22Rv1 (cell line): ENCODE results near the gene SEPTIN1.

Source experiments
- H3K27ac ChIP-seq: fragments of 450-650 bp; 2 replicates; pipeline ENCODE4 v1.5.1; 2017
- ZFX ChIP-seq: fragments of 450-650 bp; IDR thresholded peaks from 2 replicates; pipeline ENCODE4 v1.6.1; 2017; ENCODE audit warnings: antibody characterized with exemption, borderline replicate concordance
- TF ChIP-seq, protein P1 (sequence below): fragments of 450-650 bp; IDR thresholded peaks from 2 replicates; pipeline ENCODE4 v1.5.1; 2017; ENCODE audit warnings: mild to moderate bottlenecking

The SEPTIN1 gene

DNA sequence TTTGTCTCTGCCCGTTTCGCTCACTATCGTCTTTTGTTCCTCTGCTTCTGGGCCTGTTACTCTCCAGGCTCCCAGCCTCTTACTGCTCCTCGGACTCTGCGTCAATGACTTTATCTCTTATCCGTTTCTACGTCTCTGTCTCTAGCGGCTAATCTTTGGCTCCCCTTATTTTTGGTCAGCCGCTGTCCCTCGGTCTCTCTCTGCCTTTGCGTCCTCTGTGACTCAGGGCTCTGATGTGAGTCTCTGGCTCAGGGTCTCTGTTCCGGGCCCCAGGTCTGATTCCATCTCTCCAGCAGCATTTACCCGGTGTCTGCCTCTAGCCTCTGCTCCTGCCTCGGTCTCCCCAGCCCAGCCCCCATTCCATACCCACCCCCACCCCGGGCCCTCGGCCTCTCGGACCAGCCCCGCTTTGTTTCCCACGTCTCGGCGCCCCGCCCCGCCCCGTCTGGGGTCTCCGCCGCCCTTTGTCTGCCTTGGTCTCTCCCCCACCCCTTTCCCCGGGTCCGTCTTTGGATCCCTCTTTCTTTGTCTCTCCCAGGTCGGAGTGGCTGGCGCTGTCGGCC is 12.3 kb upstream of the SEPTIN1 start:
- no peak for TF ChIP-seq ZFX
- TF ChIP-seq, protein P1, sequence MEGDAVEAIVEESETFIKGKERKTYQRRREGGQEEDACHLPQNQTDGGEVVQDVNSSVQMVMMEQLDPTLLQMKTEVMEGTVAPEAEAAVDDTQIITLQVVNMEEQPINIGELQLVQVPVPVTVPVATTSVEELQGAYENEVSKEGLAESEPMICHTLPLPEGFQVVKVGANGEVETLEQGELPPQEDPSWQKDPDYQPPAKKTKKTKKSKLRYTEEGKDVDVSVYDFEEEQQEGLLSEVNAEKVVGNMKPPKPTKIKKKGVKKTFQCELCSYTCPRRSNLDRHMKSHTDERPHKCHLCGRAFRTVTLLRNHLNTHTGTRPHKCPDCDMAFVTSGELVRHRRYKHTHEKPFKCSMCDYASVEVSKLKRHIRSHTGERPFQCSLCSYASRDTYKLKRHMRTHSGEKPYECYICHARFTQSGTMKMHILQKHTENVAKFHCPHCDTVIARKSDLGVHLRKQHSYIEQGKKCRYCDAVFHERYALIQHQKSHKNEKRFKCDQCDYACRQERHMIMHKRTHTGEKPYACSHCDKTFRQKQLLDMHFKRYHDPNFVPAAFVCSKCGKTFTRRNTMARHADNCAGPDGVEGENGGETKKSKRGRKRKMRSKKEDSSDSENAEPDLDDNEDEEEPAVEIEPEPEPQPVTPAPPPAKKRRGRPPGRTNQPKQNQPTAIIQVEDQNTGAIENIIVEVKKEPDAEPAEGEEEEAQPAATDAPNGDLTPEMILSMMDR, result no peak
- peak overlapping the region; percentile 97 for H3K27ac ChIP-seq

DNA sequence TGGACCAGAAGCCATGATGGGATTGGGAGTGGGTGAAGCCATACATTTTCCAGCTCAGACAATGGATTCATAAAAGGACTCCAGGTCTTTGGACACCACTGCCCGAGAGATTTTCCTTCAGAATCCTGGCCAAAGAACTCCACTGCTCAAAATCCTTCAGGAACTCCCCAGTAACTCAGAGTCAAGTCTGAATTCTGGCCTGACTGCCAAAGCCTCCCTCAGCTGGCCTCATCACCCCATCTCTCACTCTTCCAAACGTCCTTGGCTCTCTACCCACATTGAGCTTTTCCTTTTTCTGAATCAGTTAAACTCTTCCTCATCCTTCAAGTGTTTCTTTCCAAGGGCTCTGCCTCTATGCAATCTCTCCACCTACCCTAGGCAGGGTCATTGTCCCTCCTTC is 1.2 kb upstream of the SEPTIN1 start:
- H3K27ac ChIP-seq, result peak overlapping the region; percentile 27; the same call in 1 of the 2 replicates
- TF ChIP-seq ZFX, result no peak
- TF ChIP-seq, protein P1, result no peak

- peak overlapping the region; percentile 97 for H3K27ac ChIP-seq
- TF ChIP-seq, protein P1, result no peak
- no peak for TF ChIP-seq ZFX
These were observed 895 bp downstream of the SEPTIN1 start for GRCh38 chr16:30381291-30382041.

DNA sequence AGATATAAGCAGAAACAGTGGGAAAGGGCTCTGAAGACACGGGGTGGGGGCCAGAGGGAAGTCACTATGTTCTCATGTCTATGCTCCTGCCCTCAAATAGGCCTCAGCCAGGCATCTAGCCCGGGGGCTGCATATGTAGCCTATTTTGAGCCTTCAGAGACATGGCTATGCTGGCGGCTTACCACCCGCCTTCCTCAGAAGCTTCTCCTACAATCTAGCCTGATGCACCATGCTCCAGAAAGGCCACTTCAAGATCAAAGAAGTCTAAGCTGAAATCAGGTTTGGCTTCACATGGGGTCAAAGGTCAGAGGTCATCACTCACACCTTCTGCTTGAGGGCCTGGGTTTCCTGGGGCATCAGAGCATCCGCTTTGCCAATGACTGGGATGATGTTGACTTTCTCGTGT is 1.6 kb downstream of the SEPTIN1 start:
- no peak for TF ChIP-seq ZFX
- TF ChIP-seq, protein P1, result no peak
- H3K27ac ChIP-seq, result peak overlapping the region; percentile 97

DNA sequence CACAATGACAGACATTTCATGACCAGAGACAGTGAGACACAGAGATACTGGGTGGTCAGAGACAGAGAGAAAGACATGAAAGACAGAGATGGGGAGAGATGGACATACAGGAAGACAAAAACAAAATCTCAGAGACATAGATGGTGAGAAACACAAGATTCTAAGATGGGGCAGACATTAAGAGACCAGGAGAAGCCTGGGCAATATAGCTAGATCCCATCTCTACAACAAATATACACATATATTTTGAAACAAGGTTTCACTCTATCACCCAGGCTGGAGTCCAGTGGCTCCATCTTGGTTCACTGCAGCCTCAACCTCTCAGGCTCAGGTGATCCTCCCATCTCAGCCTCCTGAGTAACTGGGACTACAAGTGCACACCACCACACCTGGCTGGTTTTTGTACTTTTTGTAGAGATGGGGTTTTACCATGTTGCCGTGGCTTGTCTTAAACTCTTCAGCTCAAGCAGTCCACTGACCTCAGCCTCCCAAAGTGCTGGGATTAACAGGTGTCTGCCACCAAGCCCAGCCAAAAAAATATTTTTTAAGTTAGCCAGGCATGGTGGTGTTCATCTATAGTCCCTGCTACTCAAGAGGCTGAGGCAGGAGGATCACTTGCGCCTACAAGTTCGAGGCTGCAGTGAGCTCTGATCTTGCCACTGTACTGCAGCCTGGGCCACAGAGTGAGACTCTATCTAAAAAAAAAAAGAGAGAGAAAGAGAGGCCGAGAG is 2.1 kb downstream of the SEPTIN1 start:
- peak overlapping the region; percentile 97 for H3K27ac ChIP-seq
- TF ChIP-seq ZFX, result no peak
- TF ChIP-seq, protein P1, result no peak

DNA sequence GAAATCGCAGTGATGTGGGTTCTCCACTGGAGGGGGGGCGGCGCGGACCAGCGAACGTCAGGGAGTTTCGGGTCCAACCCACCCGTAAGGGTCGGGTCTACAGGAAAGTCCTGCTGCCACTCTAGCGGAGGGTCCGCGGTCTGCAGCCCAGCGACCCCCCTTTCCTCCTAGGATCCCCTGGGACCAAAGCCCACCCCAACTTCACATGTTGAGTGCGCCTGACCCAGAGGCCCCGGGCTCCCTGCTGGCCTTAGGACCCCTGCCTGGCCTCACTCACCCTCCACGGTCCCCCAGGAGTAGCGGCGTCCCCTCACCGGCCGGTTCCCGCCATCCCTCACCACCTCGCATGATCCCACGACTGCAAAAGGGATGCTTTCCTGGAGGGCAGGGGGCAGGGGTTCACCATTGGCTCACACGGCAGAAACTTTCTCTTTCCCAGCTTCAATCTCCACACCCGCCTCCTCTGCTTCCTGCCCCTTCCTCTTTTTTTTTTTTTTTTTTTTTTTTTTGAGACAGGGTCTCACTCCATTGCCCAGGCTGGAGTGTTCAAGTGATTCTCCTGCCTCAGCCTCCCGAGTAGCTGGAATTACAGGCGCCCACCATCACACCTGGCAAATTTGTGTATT is 3.1 kb downstream of the SEPTIN1 start:
- peak overlapping the region; percentile 97 for H3K27ac ChIP-seq
- TF ChIP-seq ZFX, result no peak
- TF ChIP-seq, protein P1, result no peak
